CD1c-positive myeloid dendritic cell (primary cell): ENCODE measurements around the gene GZF1.

Experiments used
- DNase-seq: peaks from one replicate; pipeline ENCODE4 v3.0.0-alpha.2; 2016; ENCODE audit errors: extremely low spot score

GZF1 gene

DNA sequence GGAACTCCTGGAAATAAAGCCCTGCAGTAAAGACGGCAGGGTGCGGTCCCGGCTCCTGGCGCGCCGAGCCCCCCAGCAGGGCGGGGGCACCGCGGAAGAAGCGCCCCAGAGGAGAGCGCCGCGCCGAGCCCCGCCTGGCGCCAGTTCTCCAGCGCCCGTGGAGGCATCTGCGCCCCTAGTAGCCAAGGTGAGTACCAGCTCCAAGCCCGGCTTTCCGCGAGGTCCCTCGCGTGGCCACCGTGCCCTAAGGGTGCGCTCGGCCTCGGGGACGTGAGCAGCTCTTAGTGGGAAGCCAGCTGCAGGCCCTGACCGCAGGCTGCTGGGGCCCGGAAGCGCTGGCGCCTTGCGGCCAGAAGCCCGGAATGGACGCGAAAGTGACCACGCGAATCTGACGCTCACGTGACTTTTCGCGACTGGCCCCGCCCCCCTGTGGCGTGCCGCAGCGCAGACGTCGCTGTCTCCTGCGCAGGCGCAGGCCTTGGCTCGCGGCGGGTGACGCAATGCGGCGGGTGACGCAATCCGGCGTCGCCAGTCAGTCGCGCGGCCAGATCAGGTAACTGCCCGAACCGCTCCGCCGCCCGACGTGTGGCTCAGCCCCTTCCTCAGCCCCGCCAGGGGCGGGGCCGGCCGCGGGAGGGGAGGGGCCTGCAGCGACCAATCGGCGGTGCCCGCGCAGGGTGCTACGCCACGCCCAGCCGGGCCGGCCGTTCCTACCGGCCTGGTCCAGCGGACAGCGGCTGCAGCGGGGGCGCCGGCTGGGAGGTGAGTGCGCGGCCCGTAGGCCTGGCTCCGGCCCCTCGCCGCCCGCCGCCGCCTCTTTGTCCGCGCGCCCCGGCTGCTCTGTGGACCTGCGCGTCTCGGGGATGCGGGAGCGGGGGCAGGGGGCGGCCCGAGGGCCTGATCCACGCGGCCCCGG is at the start of gene GZF1:
Gene GZF1 (plus strand): TSS at position 707 of the 916 bp plus-strand sequence. CDS start 2,202 bp downstream, outside the sequence.
- DNase-seq = peak; percentile 100

DNA sequence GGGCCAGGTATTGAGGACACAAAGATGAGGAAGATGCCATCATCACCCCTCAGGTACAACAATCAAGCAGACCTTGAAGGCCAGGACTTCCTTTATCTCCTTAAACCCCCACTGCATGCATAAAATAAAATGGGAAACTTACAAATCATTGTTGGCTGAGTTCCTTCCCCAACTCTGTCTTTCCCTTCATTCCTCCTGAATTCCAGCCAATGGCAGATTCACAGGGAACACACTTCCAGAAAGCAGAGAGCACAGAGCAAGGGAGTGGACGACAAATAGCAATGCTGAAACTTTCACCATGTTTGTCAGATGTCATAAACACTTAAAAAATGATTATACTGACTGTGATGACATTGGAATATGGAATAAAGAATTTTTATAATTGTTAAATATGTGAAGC is 48.7 kb upstream of the GZF1 start:
- DNase-seq = no peak

DNA sequence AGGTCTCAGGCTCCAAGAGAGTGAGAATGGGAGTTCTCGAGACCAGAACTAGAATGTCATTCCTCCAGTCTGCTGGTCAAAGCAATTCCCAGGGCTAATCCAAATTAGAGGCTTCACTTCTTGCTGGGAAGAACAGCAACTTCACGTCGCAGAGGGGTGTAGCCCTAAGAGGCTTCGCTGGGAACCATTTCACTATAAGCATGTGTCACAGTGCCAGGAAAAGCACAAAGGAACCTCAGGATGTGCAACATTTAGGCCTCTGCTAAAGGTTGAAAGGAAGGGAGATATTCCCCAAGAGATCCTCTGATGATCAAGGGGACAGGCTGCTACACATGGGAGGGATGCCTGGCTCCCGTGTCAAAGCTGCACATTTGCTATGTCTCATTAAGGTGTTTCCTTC is 47.3 kb upstream of the GZF1 start:
- DNase-seq = no peak

DNA sequence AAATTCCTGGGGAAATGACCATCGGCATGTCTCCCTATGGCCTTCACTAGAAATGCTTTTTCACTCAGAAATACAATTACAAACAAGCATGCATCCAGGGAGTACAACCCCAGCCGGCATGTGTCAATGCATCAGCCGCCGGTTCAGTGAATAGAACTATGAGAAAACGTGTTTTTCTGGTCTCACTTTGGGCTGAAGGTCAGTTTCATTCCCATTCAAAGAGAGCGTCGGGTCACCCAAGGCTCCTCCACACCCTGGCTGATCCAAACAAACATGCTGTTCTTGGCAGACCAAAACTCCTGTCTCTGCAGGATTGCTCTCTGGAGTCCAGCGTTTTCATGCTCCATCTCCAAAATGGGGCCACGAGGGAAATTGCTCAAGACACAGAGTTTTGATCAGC is 46.9 kb upstream of the GZF1 start:
- no peak for DNase-seq

DNA sequence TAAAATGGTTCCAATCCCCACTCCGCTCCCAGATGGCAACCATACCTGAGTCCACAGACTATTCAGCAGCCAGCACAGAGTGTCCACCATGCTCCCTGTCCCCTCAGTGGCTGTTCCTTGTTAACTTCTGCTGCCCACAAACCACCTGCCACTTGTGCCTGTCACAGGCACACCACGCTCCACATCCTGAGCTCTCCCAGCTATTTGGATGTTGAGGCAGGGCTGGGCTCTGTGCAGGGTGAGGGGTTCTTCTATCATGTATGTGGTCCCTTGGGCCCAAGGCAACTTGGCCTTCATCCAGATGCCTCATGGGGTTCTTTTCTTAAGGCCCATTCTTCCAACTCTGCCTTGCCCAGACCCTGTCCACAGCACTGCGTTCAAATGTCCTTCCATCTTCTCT is 45.4 kb upstream of the GZF1 start:
- DNase-seq = no peak

DNA sequence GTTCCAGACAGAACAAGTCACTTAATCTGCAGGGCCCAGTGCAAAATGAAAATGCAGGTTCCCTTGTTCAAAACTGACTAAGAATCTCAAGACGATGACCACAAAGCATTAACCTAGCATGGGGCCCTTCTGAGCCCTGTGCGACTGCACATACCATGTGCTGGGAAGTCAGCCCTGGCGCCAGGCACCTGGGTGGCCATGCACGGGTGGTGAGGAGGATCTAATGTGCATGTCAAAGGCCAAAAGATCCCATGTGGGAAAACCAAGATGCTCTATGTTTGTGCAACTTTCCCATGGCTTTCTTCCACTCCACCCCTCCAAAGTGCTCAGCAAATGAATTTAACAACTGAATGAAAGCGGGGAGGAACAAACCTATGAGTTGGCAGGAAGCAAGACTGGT is 44.9 kb upstream of the GZF1 start:
- no peak for DNase-seq

DNA sequence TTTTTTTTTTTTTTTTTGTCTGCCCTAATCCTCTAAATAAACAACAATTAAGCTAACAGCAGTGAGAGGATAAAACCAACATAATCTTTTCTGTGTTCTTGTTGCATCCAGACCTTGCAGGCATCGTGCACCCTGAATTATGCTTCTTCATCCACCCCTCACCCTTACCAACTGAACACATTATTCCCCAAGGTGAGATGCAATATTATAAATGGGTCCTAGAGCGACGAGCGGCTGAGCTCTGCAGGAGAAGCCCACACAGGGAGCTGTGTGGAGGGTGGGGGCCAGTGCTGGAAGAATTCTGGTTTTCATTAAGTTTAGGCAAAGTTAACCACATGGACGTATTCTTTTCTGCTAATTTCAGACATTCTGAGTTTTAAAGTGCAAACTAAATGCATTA is 43.6 kb upstream of the GZF1 start:
- DNase-seq = no peak

DNA sequence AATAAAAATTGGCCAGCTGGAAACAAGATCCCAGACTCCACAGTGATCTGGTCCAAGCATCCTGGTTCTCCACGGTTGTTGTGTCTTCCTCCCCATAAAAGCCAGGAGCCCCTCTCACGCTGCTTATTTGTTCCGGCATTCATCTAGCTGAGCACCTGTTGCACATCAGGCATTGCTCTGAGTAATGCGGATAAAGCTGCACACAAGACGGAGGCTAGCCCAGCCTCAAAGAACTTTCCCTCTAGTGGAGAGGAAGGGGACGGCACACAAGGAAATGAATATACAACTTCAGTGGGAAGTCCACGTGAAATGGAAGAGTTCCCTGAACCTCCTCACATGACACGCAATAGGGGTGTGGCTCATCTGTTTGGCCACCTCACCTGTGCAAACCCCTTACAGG is 41.7 kb upstream of the GZF1 start:
- peak; percentile 2 for DNase-seq

DNA sequence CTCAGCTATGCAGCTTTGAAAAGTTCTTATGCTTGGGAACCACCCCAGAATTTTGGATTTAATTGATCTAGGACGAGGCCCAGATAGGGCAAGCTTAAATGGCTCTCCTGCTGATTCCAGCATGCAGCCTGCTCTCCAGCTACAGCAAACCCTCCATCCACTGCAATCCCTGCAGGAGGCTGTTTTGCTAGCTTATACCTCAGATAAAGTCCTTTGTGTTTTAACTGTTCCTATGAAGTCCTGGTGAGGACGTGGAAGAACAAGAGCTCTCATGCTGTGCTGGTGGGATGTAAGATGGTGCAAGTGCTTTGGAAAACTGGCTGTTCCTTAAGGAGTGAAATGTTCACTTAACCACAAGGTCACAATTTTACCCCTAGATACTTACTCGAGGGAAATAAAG is 36.9 kb upstream of the GZF1 start:
- no peak for DNase-seq

DNA sequence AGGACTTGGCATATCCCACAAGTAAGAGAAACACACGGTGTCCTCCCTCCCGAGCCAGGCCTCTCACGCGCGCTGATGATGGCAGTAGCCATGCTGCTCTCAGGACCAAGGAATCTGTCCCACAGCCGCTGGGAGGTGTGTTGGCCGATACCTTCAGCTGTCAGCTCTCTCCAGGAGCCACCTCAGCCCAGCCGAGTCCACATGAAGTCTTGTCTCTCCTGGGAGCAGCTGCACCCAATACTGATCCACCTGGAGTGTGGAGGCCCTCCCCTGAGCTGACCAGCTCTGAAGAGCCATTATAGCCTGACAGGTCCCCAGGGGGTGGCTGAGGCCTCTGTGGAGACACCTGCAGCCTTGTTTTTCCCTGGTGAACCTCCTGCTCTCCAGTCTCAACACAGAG is 35.2 kb upstream of the GZF1 start:
- no peak for DNase-seq

DNA sequence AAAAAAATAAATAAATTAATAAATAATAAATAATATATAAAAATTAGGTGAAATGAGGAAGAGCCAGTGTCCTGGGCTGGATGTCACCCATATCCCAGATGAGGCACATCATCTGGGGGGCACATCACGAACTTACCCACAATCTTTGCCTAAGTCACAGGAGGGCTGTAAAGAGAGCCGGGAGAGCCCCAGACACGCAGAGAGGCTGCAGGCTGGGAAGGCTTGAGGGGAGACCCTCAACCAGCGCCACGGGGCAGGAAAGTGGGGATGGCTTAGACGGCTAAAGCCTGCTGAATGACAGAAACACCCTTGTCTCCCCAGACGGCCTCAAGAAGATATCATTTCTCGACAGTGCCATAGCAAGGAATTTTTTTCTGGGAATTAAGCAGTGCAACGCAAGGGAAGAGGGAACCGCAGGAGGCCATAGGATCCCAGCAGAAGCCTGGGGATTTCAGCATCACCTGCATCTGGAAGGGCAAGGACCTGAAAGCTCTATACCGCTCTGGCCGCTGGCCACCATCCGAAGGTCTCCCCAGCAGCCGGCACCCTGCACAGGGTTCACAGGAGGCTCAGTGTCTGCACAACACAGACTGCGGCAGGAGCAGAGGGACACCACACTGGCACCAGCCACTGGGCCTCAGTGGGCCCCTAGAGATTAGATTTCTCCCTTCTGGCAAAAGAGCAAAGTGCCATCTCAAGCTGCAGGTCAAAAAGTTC is 34.2 kb upstream of the GZF1 start:
- DNase-seq = no peak

DNA sequence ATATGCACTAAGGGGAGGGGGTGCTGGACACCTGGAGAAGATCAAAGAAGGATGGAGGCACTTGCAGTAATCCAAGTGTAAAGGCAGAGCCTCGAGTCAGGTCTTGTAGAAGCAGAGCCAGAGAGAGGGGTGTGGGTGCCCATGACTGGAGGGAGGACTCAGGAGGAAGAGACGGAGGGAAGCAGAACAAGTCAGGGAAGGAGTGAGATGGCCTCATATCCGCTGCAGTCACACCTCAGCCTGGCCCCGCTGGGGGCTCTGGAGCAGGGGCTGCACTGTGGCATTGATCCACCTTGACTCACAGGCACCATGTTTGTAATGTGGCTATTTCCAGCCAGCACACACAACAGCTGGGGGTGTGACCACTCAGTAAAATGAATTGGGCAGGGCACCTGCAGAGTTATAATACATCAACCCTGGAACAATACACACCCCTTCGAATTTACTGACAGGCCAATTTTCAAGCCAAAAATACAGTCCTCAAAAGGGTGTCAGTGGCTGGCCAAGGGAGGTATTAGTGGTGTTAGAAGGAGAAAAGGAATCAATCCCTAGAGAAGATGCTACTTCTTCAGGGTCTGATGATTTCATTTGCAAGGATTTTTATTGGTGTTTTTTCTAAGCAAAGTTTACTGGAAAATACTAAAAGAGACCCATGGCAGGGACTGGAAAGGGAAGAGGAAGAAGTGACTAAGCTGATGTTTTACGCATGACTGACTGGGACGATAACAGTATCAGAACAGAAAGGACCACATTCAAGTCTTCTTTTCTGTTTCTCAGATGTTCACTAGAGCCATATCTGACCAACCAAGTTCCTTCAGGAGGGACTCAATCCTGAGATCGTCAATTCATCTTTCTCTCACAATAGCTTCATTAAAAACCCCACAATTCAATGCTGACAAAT is 30.3 kb upstream of the GZF1 start:
- DNase-seq = no peak

DNA sequence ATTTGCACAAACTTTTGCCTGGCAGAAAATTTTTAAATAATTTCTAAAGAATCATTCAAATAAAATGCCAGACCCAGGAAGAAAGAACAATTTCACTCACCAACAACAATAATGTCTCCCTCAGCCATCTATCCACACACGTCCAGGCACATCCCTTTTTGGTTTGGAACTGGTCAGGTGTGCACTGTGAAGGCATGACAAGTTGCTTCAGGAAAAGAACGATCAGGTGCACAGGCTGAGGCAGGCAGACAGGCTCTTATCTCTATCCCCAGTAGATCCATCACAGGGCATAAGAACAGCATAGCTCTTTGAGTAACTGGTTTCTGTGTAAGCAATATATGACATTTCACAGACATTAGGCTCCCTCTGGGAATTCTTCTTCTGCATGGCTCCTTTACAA is 29.5 kb upstream of the GZF1 start:
- DNase-seq = no peak

DNA sequence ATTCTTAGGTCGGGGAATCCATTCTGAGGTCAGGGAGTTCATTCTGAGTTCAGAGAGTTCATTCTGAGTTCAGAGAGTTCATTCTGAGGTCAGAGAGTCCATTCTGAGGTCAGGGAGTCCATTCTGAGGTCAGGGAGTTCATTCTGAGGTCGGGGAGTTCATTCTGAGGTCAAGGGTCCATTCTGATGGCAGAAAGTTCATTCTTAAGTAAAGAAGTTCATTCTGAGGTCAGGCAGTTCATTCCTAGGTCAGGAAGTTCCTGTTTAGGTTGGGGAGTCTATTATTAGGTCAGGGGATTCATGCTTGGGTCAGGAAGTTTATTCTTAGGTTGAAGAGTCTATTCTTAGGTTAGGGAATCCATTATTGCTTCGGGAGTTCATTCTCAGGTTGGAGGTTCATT is 27.9 kb upstream of the GZF1 start:
- DNase-seq = peak; percentile 53

DNA sequence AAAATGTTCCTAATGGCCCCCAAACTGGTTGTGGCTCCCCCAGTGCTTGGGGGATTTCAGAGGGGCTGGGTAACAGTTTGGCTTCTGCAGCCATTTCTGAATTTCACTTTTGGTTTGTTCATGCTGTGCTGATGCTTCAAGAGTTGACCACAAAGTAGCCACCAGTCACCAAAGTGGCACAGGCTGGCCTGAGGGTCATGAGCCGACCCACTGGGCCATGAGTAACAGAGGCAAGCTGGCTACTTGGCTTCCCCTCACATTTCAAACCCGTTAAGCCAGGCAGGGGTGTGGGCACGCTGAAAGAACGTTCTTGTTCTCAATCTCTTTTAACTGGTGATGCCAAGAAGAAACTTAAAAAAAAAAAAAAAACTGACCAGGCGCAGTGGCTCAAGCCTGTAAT is 26.5 kb upstream of the GZF1 start:
- DNase-seq = no peak

DNA sequence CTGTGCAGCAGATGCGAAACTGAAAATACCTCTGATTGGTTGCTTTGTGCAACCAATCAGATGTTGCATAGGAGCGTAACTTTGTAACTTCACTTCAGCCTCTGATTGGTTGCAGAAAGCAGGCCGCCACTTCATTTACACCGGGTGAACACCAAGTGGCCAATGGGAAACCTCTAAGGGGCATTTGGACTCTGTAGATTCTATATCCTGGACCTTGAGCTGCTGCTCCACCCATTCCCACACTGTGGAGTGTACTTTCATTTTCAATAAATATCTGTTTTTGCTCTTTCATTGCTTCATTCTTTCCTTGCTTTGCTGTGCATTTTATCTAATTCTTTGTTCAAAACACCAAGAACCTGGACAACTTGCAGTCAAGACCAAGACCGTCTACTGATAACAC is 25.5 kb upstream of the GZF1 start:
- no peak for DNase-seq

DNA sequence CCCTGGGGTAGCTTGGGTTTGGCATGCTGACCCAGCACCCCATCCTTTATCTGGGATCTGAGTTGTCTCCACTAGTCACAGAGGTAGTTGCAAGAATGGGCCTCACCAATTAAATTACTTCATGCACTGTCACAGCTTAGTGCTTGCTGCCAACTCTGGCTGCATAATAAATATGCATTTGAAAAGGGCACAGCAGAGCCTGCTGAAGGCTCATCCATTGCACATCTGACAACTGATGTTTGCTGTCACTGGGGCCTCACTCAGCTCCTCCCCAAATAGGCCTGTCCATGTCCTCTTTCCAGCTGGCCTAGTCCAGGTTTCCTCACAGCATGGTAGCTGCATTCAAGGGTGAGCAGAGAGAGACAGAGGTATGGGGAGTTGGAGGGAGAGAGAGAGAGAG is 24.7 kb upstream of the GZF1 start:
- DNase-seq = no peak

DNA sequence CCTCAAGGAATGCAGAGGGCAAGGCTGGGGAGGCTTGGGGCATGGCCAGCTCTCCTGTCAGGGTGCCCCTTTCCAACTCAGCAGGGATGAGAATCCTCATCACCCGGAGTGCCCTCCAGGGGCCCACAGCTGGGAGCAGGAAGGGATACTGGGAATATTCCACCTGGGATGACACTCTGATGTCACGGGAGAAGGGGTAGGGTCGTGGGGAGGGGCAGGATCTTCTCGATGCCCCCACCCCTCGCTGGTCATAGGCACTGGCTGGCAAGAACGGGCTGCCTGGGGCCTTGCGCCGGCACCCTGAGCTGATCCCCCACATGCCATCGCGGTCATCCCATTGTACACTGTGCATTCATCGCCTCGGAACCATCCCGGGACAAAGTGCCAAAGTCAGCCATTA is 22.0 kb upstream of the GZF1 start:
- DNase-seq = no peak

DNA sequence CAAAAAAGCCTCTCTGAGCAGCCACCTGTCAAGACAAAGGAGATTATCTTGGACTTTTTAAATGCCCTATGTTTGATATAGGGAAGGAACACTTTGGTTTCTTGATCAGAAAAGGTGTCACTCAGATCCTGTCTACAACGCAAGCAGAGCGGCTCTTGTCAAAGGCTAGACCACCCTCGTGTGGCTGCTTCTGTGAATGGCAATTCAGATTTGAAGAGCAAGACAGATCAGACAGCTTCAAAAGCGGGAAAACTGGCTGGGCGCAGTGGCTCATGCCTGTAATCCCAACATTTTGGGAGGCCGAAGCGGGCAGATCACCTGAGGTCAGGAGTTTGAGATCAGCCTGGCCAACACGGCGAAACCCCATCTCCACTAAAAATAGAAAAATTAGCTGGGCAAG is 21.5 kb upstream of the GZF1 start:
- peak; percentile 65 for DNase-seq

DNA sequence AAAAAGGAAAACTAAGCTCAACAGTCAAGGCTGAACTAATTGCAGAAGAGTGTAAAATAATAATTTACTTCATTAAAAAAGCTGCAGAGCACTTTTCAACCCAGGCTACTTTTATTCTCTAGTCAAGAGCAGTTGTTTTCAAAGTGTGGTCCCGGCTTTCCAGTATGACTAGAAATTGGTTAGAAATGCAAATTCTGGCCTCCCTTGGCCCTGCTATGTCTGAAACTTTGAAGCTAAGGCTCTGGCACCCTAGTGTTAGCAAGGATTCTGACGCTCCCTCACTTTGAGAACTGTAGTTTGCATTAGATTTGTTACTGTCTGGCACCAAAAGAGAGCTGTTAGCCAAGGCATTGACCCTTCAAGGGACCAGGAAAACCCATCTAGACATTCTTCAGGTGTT is 20.9 kb upstream of the GZF1 start:
- no peak for DNase-seq

DNA sequence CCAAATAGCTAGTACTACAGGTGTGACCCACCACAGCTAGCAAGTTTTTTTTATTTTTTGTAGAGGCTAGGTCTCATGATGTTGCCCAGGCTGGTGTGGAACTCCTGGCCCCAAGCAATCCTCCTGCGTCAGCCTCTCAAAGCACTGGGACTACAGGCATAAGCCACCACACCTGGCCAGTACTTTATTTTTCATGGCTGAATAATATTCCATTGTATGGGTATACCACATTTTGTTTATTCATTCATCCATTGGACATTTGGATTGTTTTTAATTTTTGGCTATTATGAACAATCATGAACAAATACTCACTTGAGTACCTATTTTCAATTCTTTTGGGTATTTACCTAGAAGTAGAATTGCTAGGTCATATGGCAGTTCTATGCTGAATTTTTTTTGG is 18.4 kb upstream of the GZF1 start:
- DNase-seq = no peak

DNA sequence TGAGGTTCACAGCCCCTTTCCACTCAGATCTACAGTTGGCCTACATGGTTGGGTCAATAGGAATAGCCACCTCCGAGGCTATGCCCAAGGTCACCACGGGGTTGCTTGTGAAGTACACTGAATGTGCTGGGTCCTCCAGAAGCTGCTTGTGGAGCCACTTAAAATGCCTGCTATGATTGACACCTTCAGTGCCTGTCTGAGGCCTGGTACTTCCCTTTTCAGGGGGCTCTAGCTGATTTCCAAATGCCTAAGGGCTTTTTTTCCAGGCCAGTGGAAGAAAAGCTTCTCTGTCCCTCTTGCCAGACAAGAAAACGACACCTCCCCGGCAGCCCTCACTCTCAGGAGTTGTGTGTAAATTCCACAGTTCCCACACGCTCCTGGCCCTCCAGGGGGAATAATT is 17.6 kb upstream of the GZF1 start:
- no peak for DNase-seq
